ENCODE data around the gene ULK3. TPM values are rescaled to one million over a fixed set of nuclear protein-coding genes. Genes with fewer than 3 reads are reported as not detected.

ULK3 gene
- total RNA-seq, 1 experiment from 2014 or later, result 14.3 TPM

DNA sequence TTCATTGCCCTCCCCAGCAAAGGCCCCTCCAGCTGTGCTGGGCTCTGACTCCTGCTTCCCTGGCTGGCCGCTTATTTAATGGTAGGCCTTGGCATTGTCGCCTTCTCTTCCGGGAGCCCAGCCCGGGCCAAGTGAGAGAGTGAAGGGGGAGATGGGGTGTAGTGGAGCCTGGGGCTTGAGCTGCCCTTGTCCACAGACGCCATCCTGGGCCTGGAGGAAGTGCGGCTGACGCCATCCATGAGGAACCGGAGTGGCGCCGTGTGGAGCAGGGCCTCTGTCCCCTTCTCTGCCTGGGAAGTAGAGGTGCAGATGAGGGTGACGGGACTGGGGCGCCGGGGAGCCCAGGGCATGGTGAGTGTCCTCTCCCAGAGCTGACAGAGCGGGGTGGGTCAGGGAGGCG, 27.0 kb downstream of the ULK3 start:
- DNase-seq (ENCODE audit: low read depth in 1 of 2, low spot score in 2 of 2), result no peak
- no peaks in the 10 kb centered on the region for H3K27me3 ChIP-seq (replicated peaks)
- H3K4me1 ChIP-seq (replicated peaks), result peaks cover 11% of the 10 kb centered on the region
- no peak overlapping the region for H3K27ac ChIP-seq
- no peaks in the 10 kb centered on the region for H3K36me3 ChIP-seq
- no peak overlapping the region for H3K4me3 ChIP-seq
- H3K9me3 ChIP-seq (replicated peaks), result no peaks in the 10 kb centered on the region

DNA sequence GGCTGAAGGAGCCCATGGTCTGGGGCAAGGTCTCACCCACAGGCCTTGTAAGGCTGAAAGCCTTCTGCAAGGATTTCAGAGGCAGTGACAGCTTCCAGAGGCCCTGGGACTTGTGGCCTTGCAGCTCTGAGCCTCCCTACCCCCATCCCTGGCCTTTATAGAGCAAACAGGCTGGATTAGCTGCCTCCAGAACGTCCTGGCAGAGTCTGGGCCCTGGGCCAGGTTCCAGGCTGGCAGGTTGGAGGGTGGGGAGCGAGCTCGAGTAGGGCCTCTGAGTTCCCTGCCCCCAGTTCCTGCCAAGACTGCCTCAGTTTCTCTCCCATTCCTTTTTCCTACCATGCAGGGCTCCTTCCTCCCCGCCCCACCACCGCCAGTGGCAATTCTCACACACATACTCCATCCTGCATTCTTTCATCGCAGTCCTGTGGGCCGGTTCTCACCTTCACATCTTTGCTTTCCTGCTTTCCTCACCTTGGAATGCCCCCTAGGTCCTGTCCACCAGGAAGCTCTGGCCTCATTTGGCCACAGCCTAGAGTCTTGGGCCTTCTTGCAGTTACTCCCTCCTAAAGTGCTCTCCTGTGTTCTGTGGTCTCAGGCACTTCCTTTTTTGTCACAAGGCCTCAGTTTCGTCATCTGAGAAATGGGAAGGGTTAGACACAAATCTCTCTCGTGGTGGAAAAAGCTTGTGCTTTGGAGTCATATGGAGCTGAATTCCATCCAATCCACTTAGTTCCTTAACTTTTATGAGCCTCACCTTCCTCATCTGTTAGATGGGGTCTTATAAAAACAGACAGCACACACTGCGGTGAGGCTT, 27.6 kb downstream of the ULK3 start:
- no peak for DNase-seq (ENCODE audit: low read depth in 1 of 2, low spot score in 2 of 2)
- no peaks in the 10 kb centered on the region for H3K36me3 ChIP-seq
- H3K27me3 ChIP-seq (replicated peaks), result no peaks in the 10 kb centered on the region
- H3K9me3 ChIP-seq (replicated peaks), result no peaks in the 10 kb centered on the region
- no peak overlapping the region for H3K4me3 ChIP-seq
- H3K4me1 ChIP-seq (replicated peaks), result peaks cover 11% of the 10 kb centered on the region
- H3K27ac ChIP-seq, result no peak overlapping the region

DNA sequence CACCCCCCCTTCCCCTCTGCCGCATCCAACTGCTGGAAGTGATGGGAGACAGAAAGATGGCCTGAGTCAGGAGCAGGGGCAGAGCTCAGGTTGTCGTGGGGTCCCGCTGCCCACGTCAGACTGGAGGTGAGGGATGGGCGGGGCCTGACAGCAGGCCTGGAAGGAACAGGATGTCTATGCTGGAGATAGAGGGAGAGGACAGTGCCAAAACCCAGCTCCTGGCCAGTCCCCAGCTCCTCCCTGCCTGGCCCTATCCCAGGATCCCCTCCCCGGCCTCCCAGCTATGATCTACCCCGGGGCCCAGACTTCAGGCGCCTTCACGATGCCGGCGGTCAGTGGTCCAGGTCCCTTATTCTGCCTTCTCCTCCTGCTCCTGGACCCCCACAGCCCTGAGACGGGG, 30.4 kb downstream of the ULK3 start, which contains the start of gene LMAN1L:
TSS of gene LMAN1L (plus strand) at position 303 of the 400 bp plus-strand sequence. CDS start at position 323, 20 bp downstream.
- no peaks in the 10 kb centered on the region for H3K9me3 ChIP-seq (replicated peaks)
- no peak within 1 kb of the TSS for H3K4me3 ChIP-seq
- H3K27ac ChIP-seq, result no peak within 1 kb of the TSS
- no peak for DNase-seq (ENCODE audit: low read depth in 1 of 2, low spot score in 2 of 2)
- H3K4me1 ChIP-seq (replicated peaks), result peaks cover 4% of the 10 kb centered on the region; the same call in 1 of the 2 replicates
- no peaks in the 10 kb centered on the region for H3K36me3 ChIP-seq
- H3K27me3 ChIP-seq (replicated peaks), result no peaks in the 10 kb centered on the region

DNA sequence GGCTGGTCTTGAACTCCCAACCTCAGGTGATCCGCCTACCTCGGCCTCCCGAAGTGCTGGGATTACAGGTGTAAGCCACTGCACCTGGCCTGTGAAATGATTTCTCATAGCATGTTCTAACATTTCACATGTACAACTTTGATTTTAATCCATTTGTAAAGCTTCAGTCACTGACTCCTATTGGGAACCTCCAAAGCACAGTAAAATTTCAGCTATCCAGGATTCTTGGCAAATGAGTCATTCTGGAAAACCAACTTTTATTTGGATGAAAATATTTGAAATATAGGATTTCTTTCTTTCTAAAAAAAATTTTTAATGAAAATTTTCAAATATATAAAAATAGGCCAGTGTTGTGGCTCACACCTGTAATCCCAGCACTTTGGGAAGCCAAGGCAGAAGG, 33.0 kb downstream of the ULK3 start:
- no peak overlapping the region for H3K4me3 ChIP-seq
- H3K4me1 ChIP-seq (replicated peaks), result peaks cover 4% of the 10 kb centered on the region; the same call in 1 of the 2 replicates
- DNase-seq (ENCODE audit: low read depth in 1 of 2, low spot score in 2 of 2), result no peak
- H3K27ac ChIP-seq, result no peak overlapping the region
- no peaks in the 10 kb centered on the region for H3K36me3 ChIP-seq
- no peaks in the 10 kb centered on the region for H3K9me3 ChIP-seq (replicated peaks)
- H3K27me3 ChIP-seq (replicated peaks), result no peaks in the 10 kb centered on the region

DNA sequence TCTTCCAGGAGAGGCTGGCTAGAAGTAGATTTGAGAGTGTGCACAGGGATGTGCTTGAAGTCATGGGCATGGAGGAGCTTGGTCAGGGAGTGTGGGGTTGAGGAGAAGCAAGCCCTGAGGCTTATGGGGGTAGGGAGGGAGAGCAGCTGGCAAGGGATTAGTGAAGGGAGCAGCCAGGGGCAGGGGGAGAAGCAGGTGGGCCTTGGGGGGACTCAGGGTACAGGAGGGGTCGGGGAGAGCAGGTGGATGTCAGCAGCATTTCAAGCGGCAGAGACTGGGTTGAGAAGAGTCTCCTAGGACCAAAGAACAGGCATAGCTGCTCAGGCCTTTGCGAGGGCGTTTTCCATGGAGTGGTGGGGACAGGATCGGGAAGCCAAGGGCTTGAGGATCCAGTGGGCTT, 33.7 kb downstream of the ULK3 start:
- DNase-seq (ENCODE audit: low read depth in 1 of 2, low spot score in 2 of 2), result no peak
- no peaks in the 10 kb centered on the region for H3K9me3 ChIP-seq (replicated peaks)
- H3K27me3 ChIP-seq (replicated peaks), result no peaks in the 10 kb centered on the region
- no peaks in the 10 kb centered on the region; the same call in 1 of the 2 replicates for H3K36me3 ChIP-seq
- no peak overlapping the region for H3K4me3 ChIP-seq
- H3K27ac ChIP-seq, result no peak overlapping the region
- H3K4me1 ChIP-seq (replicated peaks), result peaks cover 4% of the 10 kb centered on the region; the same call in 1 of the 2 replicates

DNA sequence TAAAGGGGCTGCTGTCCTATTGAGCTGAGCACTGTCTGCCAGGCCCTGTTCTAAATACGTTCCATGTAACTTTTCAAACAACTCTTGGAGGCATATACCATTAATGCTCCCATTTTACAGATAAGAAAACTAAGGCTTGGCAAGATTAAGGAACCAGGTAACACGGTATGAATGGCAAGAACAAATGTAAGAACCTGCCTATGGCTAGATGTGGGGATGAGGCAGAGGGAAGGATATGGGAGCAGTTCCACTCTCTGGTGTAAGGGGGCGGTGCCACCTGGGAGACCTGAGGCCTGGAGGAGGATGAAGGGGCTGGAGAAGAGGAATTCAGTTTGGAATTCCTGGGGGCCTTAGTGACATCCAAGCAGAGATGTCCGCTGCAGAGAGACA, 34.1 kb downstream of the ULK3 start:
- Histone ChIP-seq H3K36me3 (peaks cover 3% of the 10 kb centered on the region), H3K4me1 (replicated peaks) (peaks cover 4% of the 10 kb centered on the region; the same call in 1 of the 2 replicates), H3K27me3 (replicated peaks) (no peaks in the 10 kb centered on the region), H3K9me3 (replicated peaks) (no peaks in the 10 kb centered on the region), H3K4me3 (no peak overlapping the region), H3K27ac (no peak overlapping the region)
- DNase-seq (ENCODE audit: low read depth in 1 of 2, low spot score in 2 of 2), result no peak

DNA sequence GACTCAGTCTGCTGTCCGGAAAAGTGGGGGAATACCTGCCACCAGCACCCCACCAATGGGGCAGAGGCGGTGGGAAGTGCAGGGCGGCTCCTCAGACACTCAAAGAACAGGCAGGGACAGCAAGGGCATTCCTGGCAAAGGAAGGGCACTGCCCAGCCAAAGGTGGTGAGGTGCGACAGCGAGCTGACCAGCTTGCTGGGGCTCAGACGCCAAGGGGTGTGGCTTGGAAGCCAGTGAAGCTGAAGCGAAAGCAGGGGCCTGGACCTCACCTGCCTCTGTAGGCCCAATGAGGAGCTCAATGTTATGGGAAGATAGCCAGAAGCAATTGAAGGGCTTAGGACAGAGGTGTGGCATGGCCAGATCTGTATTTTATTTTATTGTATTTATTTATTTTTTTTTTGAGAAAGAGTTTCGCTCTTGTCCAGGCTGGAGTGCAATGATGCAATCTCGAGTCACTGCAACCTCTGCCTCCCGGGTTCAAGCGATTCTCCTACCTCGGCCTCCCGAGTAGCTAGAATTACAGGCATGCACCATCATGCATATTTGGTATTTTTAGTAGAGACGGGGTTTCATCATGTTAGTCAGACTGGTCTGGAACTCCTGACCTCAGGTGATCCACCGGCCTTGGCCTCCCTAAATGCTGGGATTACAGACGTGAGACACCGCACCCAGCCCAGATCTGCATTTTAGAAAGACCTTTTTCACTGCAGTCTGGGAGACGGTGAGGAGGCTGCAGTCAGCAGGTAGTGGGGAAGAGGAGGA, 34.7 kb downstream of the ULK3 start:
- peaks cover 4% of the 10 kb centered on the region; the same call in 1 of the 2 replicates for H3K4me1 ChIP-seq (replicated peaks)

DNA sequence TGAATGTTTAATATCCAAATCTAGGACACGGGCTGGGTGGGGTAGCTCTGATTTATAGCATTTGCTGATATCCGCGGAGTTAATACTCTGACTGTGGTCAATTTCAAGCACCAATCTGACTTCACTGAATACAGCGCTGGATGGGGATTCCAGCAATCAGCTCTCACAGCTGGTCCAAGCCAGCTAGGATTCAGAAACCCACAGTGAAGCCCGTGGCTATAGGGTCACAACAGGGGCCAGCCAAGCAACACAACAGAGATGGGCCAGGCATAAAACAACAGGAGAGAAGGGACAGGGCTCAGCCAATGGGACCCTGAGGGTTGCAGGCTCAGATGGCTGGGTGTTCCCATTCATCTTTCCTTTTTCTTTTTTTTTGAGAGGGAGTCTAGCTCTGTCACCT, 35.7 kb downstream of the ULK3 start:
- no peak overlapping the region for H3K4me3 ChIP-seq
- peaks cover 12% of the 10 kb centered on the region for H3K36me3 ChIP-seq
- no peak for DNase-seq (ENCODE audit: low read depth in 1 of 2, low spot score in 2 of 2)
- H3K27ac ChIP-seq, result no peak overlapping the region
- no peaks in the 10 kb centered on the region for H3K9me3 ChIP-seq (replicated peaks)
- H3K4me1 ChIP-seq (replicated peaks), result peaks cover 4% of the 10 kb centered on the region; the same call in 1 of the 2 replicates
- H3K27me3 ChIP-seq (replicated peaks), result no peaks in the 10 kb centered on the region

More for the DNA sequence above, 34.7 kb downstream of the ULK3 start:
- no peak for DNase-seq (ENCODE audit: low read depth in 1 of 2, low spot score in 2 of 2)
- Histone ChIP-seq H3K36me3 (peaks cover 7% of the 10 kb centered on the region), H3K4me3 (no peak overlapping the region), H3K9me3 (replicated peaks) (no peaks in the 10 kb centered on the region), H3K27me3 (replicated peaks) (no peaks in the 10 kb centered on the region), H3K27ac (no peak overlapping the region)

DNA sequence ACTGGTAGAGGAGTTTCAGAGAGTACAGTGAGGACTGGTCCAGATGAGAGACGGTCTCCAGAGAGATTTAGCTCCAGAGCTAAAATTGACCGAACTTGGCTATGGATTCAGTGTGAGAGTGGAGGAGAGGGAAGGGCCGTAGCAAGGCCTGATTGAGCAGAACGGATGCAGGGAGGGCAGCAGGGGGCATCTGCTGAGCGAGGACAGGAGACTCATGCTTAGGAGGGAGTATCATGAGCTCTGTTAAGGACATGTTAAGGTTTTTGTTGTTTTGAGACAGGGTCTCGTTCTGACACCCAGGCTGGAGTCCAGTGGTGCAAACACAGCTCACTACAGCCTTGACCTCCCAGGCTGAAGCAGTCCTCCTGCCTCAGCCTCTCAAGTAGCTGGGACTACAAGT, 38.0 kb downstream of the ULK3 start:
- H3K27me3 ChIP-seq (replicated peaks), result no peaks in the 10 kb centered on the region
- H3K27ac ChIP-seq, result no peak overlapping the region
- no peak overlapping the region for H3K4me3 ChIP-seq
- peaks cover 34% of the 10 kb centered on the region for H3K36me3 ChIP-seq
- no peak for DNase-seq (ENCODE audit: low read depth in 1 of 2, low spot score in 2 of 2)
- no peaks in the 10 kb centered on the region for H3K9me3 ChIP-seq (replicated peaks)
- peaks cover 6% of the 10 kb centered on the region for H3K4me1 ChIP-seq (replicated peaks)

DNA sequence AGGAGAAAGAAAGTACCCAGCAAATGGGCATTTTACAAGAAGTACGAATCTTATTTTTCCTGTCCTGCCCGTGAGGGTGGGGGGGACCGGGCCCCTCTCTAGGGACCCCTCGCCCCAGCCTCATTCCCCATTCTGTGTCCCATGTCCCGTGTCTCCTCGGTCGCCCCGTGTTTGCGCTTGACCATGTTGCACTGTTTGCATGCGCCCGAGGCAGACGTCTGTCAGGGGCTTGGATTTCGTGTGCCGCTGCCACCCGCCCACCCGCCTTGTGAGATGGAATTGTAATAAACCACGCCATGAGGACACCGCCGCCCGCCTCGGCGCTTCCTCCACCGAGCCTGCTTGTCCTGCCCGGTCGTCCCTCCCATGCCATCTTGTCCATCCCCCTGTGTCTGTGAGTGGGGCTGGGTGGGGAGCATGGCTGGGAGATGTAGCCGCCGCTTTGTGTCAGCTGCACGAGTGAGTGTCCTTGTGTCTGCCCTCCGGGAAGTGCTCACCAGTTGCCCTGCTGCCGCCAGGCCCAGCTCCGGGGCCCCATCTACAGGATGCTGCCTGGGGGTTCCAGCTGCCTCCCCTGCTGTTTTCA, 40.0 kb downstream of the ULK3 start:
- Histone ChIP-seq H3K9me3 (replicated peaks) (no peaks in the 10 kb centered on the region), H3K4me1 (replicated peaks) (peaks cover 5% of the 10 kb centered on the region; the same call in 1 of the 2 replicates), H3K27me3 (replicated peaks) (no peaks in the 10 kb centered on the region), H3K27ac (no peak overlapping the region), H3K36me3 (peaks cover 41% of the 10 kb centered on the region), H3K4me3 (no peak overlapping the region)
- DNase-seq (ENCODE audit: low read depth in 1 of 2, low spot score in 2 of 2), result no peak

DNA sequence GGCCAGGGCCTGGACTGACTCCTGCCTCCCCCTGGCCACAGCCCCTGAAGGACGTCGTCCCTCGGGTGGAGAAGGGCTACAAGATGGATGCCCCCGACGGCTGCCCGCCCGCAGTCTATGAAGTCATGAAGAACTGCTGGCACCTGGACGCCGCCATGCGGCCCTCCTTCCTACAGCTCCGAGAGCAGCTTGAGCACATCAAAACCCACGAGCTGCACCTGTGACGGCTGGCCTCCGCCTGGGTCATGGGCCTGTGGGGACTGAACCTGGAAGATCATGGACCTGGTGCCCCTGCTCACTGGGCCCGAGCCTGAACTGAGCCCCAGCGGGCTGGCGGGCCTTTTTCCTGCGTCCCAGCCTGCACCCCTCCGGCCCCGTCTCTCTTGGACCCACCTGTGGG, 40.7 kb downstream of the ULK3 start:
- no peak for DNase-seq (ENCODE audit: low read depth in 1 of 2, low spot score in 2 of 2)
- Histone ChIP-seq H3K4me3 (no peak overlapping the region), H3K27me3 (replicated peaks) (no peaks in the 10 kb centered on the region), H3K4me1 (replicated peaks) (peaks cover 5% of the 10 kb centered on the region; the same call in 1 of the 2 replicates), H3K9me3 (replicated peaks) (no peaks in the 10 kb centered on the region), H3K27ac (no peak overlapping the region), H3K36me3 (peaks cover 41% of the 10 kb centered on the region)

DNA sequence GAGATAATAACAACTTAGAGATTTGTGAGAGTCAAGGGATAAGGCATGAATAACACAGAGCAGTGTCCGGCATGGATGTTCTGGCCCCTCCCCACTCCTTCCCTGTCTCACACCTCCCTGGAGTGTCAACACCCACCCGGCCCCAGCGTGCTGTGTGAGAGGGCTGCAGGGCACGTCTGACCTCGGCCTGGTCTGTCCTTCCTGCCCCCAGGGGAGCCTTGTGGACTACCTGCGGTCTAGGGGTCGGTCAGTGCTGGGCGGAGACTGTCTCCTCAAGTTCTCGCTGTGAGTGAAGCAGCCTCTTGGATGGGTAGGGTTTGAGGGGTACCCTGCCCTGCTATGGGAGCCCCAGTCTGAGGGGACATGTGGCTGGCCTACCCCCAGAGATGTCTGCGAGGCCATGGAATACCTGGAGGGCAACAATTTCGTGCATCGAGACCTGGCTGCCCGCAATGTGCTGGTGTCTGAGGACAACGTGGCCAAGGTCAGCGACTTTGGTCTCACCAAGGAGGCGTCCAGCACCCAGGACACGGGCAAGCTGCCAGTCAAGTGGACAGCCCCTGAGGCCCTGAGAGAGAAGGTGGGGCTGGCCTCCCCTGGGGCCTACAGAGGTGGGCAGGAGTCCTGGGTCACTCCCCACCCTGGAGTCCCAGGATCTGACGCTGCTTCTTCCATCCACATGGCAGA, 41.5 kb downstream of the ULK3 start:
- DNase-seq (ENCODE audit: low read depth in 1 of 2, low spot score in 2 of 2), result no peak
- no peak overlapping the region for H3K4me3 ChIP-seq
- no peak overlapping the region for H3K27ac ChIP-seq
- H3K36me3 ChIP-seq, result peaks cover 41% of the 10 kb centered on the region
- H3K9me3 ChIP-seq (replicated peaks), result no peaks in the 10 kb centered on the region
- H3K27me3 ChIP-seq (replicated peaks), result no peaks in the 10 kb centered on the region
- H3K4me1 ChIP-seq (replicated peaks), result peaks cover 5% of the 10 kb centered on the region; the same call in 1 of the 2 replicates

DNA sequence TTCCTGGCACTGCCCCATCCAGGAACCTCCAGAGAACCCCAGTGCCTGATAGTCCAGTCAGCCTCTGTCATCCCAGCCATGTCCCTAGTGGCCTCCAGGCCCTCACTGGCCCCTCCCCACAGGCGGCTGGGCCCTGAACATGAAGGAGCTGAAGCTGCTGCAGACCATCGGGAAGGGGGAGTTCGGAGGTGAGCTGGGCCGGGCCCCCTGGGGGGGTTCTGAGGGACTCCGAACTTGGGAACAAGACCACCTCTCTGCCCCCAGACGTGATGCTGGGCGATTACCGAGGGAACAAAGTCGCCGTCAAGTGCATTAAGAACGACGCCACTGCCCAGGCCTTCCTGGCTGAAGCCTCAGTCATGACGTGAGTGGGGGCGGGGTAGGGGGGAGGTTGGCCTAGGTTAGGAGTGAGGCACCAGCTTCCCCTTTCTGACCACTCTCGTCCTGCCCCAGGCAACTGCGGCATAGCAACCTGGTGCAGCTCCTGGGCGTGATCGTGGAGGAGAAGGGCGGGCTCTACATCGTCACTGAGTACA, 42.3 kb downstream of the ULK3 start:
- Histone ChIP-seq H3K4me1 (replicated peaks) (peaks cover 5% of the 10 kb centered on the region; the same call in 1 of the 2 replicates), H3K9me3 (replicated peaks) (no peaks in the 10 kb centered on the region), H3K27ac (no peak overlapping the region), H3K36me3 (peaks cover 41% of the 10 kb centered on the region), H3K4me3 (no peak overlapping the region), H3K27me3 (replicated peaks) (no peaks in the 10 kb centered on the region)
- DNase-seq (ENCODE audit: low read depth in 1 of 2, low spot score in 2 of 2), result no peak
